ENCODE measurements around the gene SELENOK. TPM values are rescaled to one million over a fixed set of nuclear protein-coding genes. Genes with fewer than 3 reads are reported as not detected.

SELENOK gene
- polyA plus RNA-seq, 3 donors = 78.9 to 88.2 (median 84.7) TPM

GRCh38 chr3:53885239-53885638, 6.4 kb downstream of the SELENOK start:
- DNase-seq (ENCODE audit: low read depth in 3 of 3, low spot score in 2 of 3) = no peak

DNA sequence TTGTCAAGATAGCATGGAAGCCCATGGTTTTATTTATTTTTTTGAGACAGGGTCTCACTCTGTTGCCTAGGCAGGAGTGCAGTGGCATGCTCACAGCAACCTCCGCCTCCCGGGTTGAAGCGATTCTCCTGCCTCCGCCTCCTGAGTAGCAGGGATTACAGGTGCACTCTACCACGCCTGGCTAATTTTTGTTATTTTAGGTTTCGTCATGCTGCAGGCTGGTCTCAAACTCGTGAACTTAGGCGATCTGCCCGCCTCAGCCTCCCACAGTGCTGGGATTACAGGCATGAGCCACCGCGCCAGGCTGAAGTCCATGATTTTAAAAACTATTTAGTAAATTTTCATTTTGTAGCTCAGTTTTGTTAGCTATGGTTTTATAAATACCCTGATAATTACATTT, 7.0 kb downstream of the SELENOK start:
- no peak for DNase-seq (ENCODE audit: low read depth in 3 of 3, low spot score in 2 of 3)

- DNase-seq (ENCODE audit: low read depth in 3 of 3, low spot score in 2 of 3) = no peak
Observed at GRCh38 chr3:53883008-53883407, 8.7 kb downstream of the SELENOK start.

DNA sequence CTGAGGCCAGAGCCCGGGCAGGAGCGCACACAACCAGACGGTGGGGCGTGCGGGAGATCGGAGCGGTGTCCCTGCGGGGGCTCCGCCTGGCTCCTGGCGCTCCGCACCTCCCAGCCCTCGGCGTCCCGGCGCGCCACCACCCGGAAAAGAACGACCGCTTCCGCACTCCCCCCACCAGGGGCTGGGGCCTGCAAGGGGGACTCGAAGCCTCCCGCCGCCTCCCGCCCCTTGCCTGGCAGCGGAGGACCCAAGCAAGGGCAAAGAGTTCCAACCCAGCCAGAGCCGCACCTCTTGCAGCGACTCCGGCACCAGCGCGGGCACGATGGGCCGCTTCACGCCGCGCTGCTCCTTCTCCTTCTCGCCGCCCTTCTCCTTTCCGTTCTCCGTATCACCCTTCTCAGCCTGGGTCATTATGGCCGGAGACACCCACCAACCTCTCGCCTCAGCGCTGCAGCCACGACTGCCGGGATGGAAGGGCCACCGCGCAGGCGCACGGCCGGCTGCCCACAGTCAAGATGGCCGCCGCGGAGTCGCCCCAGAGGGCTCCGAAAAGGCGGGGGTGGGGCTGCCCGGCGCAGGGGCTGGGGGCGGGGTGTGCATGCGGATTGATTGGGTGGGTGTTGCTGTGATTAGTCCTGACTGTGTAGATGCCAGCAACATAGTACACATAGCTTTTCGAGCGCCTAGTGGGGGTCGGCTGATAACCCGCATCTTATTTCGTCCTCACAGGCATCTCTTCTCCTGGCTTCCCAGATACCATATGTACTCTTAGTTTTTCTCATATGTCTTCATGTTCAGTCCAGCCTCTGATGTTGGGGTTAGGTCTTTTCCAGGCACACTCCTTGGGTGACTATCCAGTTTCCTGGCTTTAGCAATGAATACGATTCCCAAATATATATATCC, 9.7 kb downstream of the SELENOK start, which contains the start of gene ACTR8:
TSS of gene ACTR8 (minus strand) at position 462 of the 903 bp plus-strand sequence. CDS start at position 411, 51 bp downstream.
- peak; percentile 74 to 87 (median 77) for DNase-seq (ENCODE audit: low read depth in 3 of 3, low spot score in 2 of 3)

- DNase-seq (ENCODE audit: low read depth in 3 of 3, low spot score in 2 of 3) = no peak
Observed at GRCh38 chr3:53880396-53881345, 11.0 kb downstream of the SELENOK start.

DNA sequence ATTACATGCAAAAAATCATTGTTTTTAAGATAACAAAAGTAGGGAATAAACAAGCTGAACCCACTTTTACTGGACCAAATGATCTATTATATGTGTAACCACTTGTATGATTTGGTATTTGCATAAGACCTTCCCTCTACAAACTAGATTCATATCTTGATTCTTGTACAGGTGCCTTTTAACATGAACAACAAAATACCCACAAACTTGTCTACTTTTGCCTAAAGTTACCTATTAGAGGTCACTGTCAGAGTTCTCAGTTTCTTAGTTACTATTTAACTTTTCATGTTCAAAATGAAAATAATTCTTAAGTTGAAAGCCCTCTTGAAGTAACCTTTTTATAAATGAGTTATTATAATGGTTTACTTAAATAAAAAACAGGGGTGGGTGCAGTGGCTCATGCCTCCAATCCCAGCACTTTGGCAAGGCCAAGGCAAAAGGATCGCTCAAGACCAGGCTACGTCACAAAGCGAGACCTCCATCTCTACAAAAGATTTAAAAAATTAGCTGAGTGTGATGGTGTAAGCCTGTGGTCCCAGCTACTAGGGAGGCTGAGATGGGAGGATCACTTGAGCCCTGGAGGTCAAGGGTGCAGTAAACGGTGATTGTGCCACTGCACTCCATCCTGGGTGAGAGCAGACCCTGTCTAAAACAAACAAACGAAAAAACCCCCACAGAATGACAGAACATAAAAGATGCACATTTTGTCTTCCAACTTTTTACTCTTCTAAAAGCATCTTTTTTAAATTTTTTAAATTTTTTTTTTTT, 25.7 kb downstream of the SELENOK start:
- no peak for DNase-seq (ENCODE audit: low read depth in 3 of 3, low spot score in 2 of 3)

DNA sequence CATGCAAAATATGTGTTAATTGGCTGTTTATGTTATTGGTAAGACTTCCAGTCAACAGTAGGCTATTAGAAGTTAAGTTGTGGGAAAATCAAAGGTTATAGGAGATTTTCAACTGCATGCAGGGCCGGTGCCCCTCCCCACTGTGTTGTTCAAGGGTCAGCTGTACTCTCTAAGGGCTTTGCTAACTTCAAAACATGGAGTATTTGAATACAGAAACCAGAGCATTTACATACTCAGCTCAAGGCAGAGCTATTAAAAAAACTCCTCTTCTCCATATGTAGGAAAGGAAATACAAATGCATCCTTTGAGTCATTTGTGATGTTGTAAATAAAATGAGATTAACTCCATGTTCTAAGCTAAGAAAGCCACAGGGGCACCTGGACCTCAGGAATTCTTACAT, 28.5 kb downstream of the SELENOK start:
- no peak for DNase-seq (ENCODE audit: low read depth in 3 of 3, low spot score in 2 of 3)

DNA sequence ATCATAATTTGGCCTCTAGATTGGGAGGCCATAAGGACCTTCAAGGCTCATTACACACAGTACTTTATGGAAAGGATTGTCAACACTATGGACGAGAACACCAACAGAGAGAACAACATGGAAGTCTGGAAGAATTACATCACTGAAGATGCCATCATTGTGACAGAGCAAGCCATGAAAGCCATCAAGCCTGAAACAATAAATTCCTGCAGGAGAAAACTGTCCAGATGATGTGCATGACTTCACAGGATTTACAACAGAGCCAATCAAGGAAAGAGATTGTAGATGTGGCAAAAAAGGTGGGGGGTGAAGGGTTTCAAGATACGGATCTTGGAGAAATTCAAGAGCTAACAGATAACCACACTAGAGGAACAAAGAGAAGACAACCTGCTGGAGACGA, 29.4 kb downstream of the SELENOK start:
- DNase-seq (ENCODE audit: low read depth in 3 of 3, low spot score in 2 of 3) = no peak

- DNase-seq (ENCODE audit: low read depth in 3 of 3, low spot score in 2 of 3) = no peak
Observed at GRCh38 chr3:53860196-53860595, 31.5 kb downstream of the SELENOK start.

GRCh38 chr3:53859178-53859577, 32.5 kb downstream of the SELENOK start:
- DNase-seq (ENCODE audit: low read depth in 3 of 3, low spot score in 2 of 3) = no peak

DNA sequence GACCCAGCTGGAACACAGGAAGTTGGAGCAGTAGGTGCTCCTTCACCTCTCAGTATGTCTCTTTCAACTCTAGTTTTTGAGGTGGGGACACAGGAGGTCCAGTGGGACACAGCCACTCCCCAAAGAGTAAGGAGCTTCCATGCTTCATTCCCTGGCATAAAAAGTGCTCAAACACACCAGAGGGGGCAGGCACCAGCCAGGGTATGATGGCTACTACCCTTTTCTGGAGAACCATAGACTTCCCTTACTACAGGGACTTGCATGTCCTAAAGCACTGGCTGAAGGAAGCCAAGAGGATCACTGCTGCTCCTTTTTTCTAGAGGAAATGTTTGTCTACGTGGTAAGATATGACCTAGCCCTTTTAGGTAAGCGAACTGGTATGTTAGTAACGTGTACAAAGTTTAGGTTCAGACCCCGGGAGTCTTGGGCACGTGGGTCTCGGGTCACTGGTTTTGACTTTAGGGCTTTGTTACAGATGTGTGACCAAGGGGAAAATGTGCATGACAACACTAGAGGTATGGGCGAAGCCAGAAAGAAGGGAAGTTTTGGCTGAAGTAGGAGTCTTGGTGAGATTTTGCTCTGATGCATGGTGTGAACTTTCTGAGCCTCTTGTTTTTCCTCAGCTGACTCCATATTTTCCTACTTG, 33.4 kb downstream of the SELENOK start:
- no peak for DNase-seq (ENCODE audit: low read depth in 3 of 3, low spot score in 2 of 3)

DNA sequence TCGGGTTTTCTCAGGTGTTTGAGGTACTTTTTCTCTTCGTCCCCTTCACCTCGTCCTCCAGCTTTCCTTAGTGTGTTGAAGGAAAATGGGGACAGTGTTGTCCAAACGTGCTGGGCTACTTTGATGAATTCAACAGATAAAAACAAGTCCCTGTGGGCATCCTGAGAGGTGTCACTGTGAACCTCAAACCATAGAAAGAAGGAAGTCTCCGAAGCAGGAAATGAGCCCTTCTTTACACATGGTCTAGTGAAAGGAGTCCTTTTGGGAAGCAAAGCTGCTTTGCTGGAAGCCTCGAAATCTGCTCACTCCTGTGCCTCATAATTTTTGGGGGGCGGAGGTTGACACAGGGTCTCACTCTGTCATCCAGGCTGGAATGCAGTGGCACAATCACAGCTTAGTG, 34.7 kb downstream of the SELENOK start:
- no peak for DNase-seq (ENCODE audit: low read depth in 3 of 3, low spot score in 2 of 3)

- peak in 1 of 3 donors; percentile 12 for DNase-seq (ENCODE audit: low read depth in 3 of 3, low spot score in 2 of 3)
Observed at GRCh38 chr3:53850895-53851294, 40.8 kb downstream of the SELENOK start.

DNA sequence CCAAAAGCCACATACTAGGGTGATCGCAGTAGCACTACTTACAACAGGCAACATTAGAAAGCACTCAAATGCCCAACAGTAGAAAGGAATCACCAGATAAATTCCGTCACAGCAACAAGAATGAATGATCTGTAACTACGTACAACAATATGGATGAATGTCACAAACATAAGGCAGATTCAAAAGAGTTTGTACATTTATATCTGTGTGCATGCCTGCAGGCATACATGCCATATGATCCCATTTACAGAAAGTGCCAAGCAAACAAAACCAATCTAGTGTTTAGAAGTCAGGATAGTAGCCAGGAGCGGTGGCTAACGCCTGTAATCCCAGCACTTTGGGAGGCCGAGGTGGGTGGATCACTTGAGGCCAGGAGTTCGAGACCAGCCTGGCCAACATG, 41.7 kb downstream of the SELENOK start:
- DNase-seq (ENCODE audit: low read depth in 3 of 3, low spot score in 2 of 3) = no peak

DNA sequence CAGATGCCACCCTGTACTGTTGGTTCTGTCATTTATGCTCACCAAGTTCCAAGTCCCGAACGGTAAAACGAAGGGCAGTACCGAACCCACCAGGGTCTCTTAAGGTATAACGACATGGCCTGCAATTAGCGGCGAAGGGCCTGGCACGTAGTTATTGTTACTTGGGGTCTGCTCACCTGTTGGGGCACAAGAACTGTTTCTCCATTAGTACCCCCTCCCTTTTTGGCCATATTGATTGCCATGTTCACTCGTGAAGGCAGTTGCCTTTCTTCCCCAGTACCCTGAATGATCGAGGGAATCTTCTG, 44.9 kb downstream of the SELENOK start:
- no peak for DNase-seq (ENCODE audit: low read depth in 3 of 3, low spot score in 2 of 3)

DNA sequence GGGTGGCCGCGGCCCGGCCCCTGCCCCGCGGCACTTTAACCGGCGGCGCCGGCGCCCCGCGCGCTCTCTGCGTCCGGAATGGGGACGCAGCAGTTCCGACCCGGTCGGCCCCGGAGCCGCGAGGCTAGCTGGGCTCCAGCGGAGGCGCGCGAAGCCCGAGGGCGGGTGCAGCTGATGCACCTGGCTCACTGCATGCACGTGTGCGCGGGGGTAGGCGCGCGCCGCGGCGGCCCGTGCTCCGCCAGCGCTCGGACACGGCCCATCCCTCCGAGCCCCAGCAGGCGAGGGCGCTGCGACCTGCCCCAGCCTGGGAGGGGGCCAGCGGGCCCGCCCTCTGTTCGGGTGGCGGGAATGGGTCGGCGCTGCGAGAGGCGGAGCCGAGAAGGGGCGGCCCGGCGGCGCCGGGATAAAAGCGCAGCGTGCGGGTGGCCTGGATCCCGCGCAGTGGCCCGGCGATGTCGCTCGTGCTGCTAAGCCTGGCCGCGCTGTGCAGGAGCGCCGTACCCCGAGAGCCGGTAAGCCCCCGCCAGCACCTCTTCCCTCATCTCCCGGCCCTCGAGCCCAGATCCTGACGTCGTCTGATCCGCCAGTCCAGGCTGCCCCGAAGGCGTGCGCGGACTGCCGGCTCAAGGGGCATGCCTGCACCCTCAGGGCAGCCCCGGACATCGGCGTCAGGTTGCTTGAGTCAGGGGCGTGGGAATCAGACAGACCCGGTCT, 45.4 kb downstream of the SELENOK start, which contains the start of the genes CHDH and IL17RB:
TSS of gene CHDH (minus strand) at position 286 of the 717 bp plus-strand sequence. CDS start 22,411 bp downstream, outside the sequence.
TSS of gene IL17RB (plus strand) at position 435 of the 717 bp plus-strand sequence. CDS start at position 456, 21 bp downstream.
- peak in 1 of 3 donors; percentile 27 for DNase-seq (ENCODE audit: low read depth in 3 of 3, low spot score in 2 of 3)

- no peak for DNase-seq (ENCODE audit: low read depth in 3 of 3, low spot score in 2 of 3)
Observed at GRCh38 chr3:53845881-53846133, 45.9 kb downstream of the SELENOK start.

DNA sequence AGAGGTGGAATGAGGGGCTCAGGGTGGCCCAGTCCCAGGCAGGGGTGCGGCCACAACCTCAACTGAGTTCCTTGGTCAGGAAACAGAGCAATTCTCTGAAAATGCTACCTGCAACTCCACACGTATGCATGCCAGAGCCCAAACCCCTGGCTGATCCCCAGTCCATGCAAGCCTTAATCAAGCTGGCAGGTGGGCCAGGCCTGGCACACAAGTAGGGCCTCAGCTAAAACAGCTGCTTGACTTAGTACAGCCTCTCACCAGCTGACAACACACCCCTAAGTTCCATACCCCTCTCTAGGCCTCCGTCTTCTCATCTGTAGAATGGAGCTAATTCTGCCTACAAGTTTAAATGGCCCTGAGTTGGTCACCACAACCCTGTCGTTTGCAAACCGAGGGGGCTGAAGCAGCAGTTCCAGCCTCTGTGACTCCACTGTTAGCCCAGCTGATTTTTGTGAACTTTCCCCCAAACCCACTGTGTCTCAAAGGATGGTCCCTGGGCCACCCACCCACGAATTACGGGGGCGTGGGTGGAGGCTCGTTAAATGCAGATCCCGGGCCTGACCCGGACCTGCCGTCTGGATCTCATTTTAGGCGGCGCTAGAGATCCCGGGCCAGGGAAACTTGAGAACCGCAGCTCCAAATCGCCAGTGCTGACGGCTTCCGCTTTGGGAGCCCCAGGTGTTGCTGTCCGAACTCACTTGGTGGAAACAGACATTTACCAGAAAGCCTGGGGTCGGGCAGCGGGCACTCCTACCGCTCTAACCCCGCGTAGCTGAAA, 46.4 kb downstream of the SELENOK start:
- DNase-seq (ENCODE audit: low read depth in 3 of 3, low spot score in 2 of 3) = peak in 2 of 3 donors; percentile 56 to 57

Measured in right renal cortex interstitium (tissue), 3 donors.